ENCODE data around the gene PAX5. TPM values are rescaled to one million over a fixed set of nuclear protein-coding genes. Genes with fewer than 3 reads are reported as not detected.

PAX5 gene
- polyA plus RNA-seq, 4 donors = under 0.01 to 1.1 (median 0.22) TPM; not detected in 1

- Histone ChIP-seq H3K4me3 (ENCODE audit: low read depth in 1 of 3, low read length in 3 of 3) (no peak overlapping the region), H3K9me3 (ENCODE audit: control insufficient read depth in 2 of 2, insufficient read depth in 1 of 2, low read depth in 1 of 2, low read length in 1 of 2) (no peaks in the 10 kb centered on the region), H3K4me1 (ENCODE audit: control insufficient read depth in 3 of 3, insufficient read depth in 2 of 3, low read depth in 1 of 3, low read length in 2 of 3) (no peaks in the 10 kb centered on the region), H3K27ac (ENCODE audit: low read depth in 1 of 3, low read length in 2 of 3) (no peak overlapping the region), H3K27me3 (ENCODE audit: control insufficient read depth in 3 of 3, insufficient read depth in 3 of 3, low read length in 3 of 3) (peaks cover 0 to 79% (median 24%) of the 10 kb centered on the region in 3 donors), H3K36me3 (ENCODE audit: control insufficient read depth in 3 of 3, insufficient read depth in 2 of 3, low read depth in 1 of 3, low read length in 3 of 3) (no peaks in the 10 kb centered on the region)
- DNase-seq (no peak), FAIRE-seq (no peak)
- WGBS, 3 donors = 6 to 14% (median 10%) methylated on average over 54 to 62 of the region's 62 CpGs
Observed at GRCh38 chr9:37002413-37003217, 31.5 kb downstream of the PAX5 start.

- Histone ChIP-seq H3K27me3 (ENCODE audit: control insufficient read depth in 3 of 3, insufficient read depth in 3 of 3, low read length in 3 of 3) (peaks cover 0 to 81% (median 22%) of the 10 kb centered on the region in 3 donors), H3K27ac (ENCODE audit: low read depth in 1 of 3, low read length in 2 of 3) (no peak overlapping the region), H3K9me3 (ENCODE audit: control insufficient read depth in 2 of 2, insufficient read depth in 1 of 2, low read depth in 1 of 2, low read length in 1 of 2) (no peaks in the 10 kb centered on the region), H3K4me3 (ENCODE audit: low read depth in 1 of 3, low read length in 3 of 3) (no peak overlapping the region), H3K4me1 (ENCODE audit: control insufficient read depth in 3 of 3, insufficient read depth in 2 of 3, low read depth in 1 of 3, low read length in 2 of 3) (no peaks in the 10 kb centered on the region), H3K36me3 (ENCODE audit: control insufficient read depth in 3 of 3, insufficient read depth in 2 of 3, low read depth in 1 of 3, low read length in 3 of 3) (no peaks in the 10 kb centered on the region)
- FAIRE-seq = no peak
- WGBS, 3 donors = 49 to 57% (median 53%) methylated on average over 11 of the region's 11 CpGs
- no peak for DNase-seq
Observed at GRCh38 chr9:37002036-37002412, 32.0 kb downstream of the PAX5 start.

GRCh38 chr9:37001459-37001858 lies 32.6 kb downstream of the PAX5 start:
- H3K4me1 ChIP-seq (ENCODE audit: control insufficient read depth in 3 of 3, insufficient read depth in 2 of 3, low read depth in 1 of 3, low read length in 2 of 3) = no peaks in the 10 kb centered on the region
- 71 to 86% (median 78%) methylated on average over 9 of the region's 9 CpGs for WGBS, 3 donors
- no peak overlapping the region for H3K27ac ChIP-seq (ENCODE audit: low read depth in 1 of 3, low read length in 2 of 3)
- peaks cover 0 to 77% (median 22%) of the 10 kb centered on the region in 3 donors for H3K27me3 ChIP-seq (ENCODE audit: control insufficient read depth in 3 of 3, insufficient read depth in 3 of 3, low read length in 3 of 3)
- H3K4me3 ChIP-seq (ENCODE audit: low read depth in 1 of 3, low read length in 3 of 3) = no peak overlapping the region
- no peaks in the 10 kb centered on the region for H3K36me3 ChIP-seq (ENCODE audit: control insufficient read depth in 3 of 3, insufficient read depth in 2 of 3, low read depth in 1 of 3, low read length in 3 of 3)
- no peaks in the 10 kb centered on the region for H3K9me3 ChIP-seq (ENCODE audit: control insufficient read depth in 2 of 2, insufficient read depth in 1 of 2, low read depth in 1 of 2, low read length in 1 of 2)
- no peak for DNase-seq
- no peak for FAIRE-seq

DNA sequence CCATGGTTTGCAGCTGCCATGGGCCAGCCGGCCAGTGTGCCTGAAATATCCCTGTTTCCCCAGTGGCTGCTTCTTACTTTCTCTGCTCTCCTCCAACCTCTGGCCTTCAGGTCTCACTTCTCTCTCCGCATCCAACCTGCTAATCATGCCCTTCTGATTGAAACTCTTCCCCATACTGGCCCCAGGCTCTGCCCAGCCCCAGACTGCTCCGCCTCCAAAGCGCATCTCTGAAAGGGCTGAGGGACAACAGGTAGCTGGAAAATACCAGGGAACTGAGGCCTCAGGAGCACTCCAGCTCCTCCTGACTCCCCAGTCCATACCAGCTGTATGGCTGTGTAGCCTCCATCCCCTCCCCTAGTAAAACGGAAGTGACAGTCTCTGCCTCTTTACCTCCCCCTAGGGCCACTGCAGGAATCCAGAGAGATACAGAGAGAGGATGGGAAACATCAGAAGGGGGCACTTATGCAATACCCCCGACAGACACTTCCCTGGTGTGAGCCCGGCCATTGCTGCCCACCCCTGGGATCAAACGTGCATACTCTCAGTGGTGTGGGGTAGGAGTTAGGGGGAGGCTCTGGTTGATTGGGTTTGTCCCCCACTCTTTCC lies 34.2 kb downstream of the PAX5 start:
- DNase-seq (no peak), FAIRE-seq (no peak)
- H3K4me3 ChIP-seq (ENCODE audit: low read depth in 1 of 3, low read length in 3 of 3) = no peak overlapping the region
- no peaks in the 10 kb centered on the region for H3K36me3 ChIP-seq (ENCODE audit: control insufficient read depth in 3 of 3, insufficient read depth in 2 of 3, low read depth in 1 of 3, low read length in 3 of 3)
- no peaks in the 10 kb centered on the region for H3K9me3 ChIP-seq (ENCODE audit: control insufficient read depth in 2 of 2, insufficient read depth in 1 of 2, low read depth in 1 of 2, low read length in 1 of 2)
- H3K4me1 ChIP-seq (ENCODE audit: control insufficient read depth in 3 of 3, insufficient read depth in 2 of 3, low read depth in 1 of 3, low read length in 2 of 3) = no peaks in the 10 kb centered on the region
- WGBS, 3 donors = 63 to 69% (median 65%) methylated on average over 8 of the region's 8 CpGs
- H3K27ac ChIP-seq (ENCODE audit: low read depth in 1 of 3, low read length in 2 of 3) = no peak overlapping the region
- peaks cover 0 to 65% (median 19%) of the 10 kb centered on the region in 3 donors for H3K27me3 ChIP-seq (ENCODE audit: control insufficient read depth in 3 of 3, insufficient read depth in 3 of 3, low read length in 3 of 3)

DNA sequence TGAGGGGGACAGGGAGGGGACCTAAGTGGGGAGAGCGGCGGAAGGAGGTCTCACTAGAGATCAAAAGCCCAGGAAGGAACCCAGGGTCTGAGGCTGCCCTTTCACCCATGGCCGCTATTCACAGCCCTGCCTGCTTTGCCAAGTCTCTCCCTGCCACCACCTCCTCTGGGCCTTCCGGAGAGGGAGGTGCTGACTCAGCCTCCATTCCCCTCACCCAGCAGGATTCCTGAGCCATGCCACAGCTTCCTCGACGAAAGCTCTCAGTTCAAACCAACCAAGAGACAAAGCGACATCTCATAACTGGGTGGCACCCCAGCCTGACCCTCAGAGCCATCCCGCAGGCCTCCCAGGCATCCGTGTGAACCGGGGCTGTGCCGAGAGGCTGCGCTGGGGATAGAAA lies 36.7 kb downstream of the PAX5 start:
- WGBS, 3 donors = 74 to 91% (median 86%) methylated on average over 12 of the region's 12 CpGs
- H3K36me3 ChIP-seq (ENCODE audit: control insufficient read depth in 3 of 3, insufficient read depth in 2 of 3, low read depth in 1 of 3, low read length in 3 of 3) = no peaks in the 10 kb centered on the region
- no peak overlapping the region for H3K27ac ChIP-seq (ENCODE audit: low read depth in 1 of 3, low read length in 2 of 3)
- no peaks in the 10 kb centered on the region for H3K4me1 ChIP-seq (ENCODE audit: control insufficient read depth in 3 of 3, insufficient read depth in 2 of 3, low read depth in 1 of 3, low read length in 2 of 3)
- H3K9me3 ChIP-seq (ENCODE audit: control insufficient read depth in 2 of 2, insufficient read depth in 1 of 2, low read depth in 1 of 2, low read length in 1 of 2) = no peaks in the 10 kb centered on the region
- no peak overlapping the region for H3K4me3 ChIP-seq (ENCODE audit: low read depth in 1 of 3, low read length in 3 of 3)
- peaks cover 0 to 53% (median 13%) of the 10 kb centered on the region in 3 donors for H3K27me3 ChIP-seq (ENCODE audit: control insufficient read depth in 3 of 3, insufficient read depth in 3 of 3, low read length in 3 of 3)
- no peak for DNase-seq
- FAIRE-seq = no peak

DNA sequence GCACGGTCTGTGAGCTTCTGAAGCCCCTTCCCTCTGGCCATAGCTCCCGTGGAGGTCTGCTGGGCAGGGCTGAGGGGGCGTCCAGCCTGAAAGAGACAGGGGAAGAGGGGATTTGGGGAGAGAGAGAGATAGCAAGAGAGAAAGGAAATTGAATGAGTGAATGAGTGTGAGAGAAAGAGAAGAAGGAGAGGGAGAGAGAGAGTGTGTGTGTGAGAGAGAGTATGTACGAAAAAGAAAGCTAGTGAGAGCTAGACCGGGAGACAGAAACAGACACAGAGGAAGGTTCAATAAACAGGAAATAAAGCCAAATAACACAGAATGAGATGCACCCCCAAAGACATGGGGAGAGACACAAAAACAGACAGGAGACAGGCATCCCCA lies 37.4 kb downstream of the PAX5 start:
- H3K27ac ChIP-seq (ENCODE audit: low read depth in 1 of 3, low read length in 2 of 3) = no peak overlapping the region
- DNase-seq = no peak
- peaks cover 0 to 49% (median 8%) of the 10 kb centered on the region in 3 donors for H3K27me3 ChIP-seq (ENCODE audit: control insufficient read depth in 3 of 3, insufficient read depth in 3 of 3, low read length in 3 of 3)
- H3K9me3 ChIP-seq (ENCODE audit: control insufficient read depth in 2 of 2, insufficient read depth in 1 of 2, low read depth in 1 of 2, low read length in 1 of 2) = peaks cover 0 to under 1% of the 10 kb centered on the region in 2 donors
- H3K4me1 ChIP-seq (ENCODE audit: control insufficient read depth in 3 of 3, insufficient read depth in 2 of 3, low read depth in 1 of 3, low read length in 2 of 3) = no peaks in the 10 kb centered on the region
- no peaks in the 10 kb centered on the region for H3K36me3 ChIP-seq (ENCODE audit: control insufficient read depth in 3 of 3, insufficient read depth in 2 of 3, low read depth in 1 of 3, low read length in 3 of 3)
- no peak overlapping the region for H3K4me3 ChIP-seq (ENCODE audit: low read depth in 1 of 3, low read length in 3 of 3)
- no peak for FAIRE-seq
- 62 to 79% (median 67%) methylated on average over 5 of the region's 5 CpGs for WGBS, 3 donors

GRCh38 chr9:36995927-36996705 lies 38.0 kb downstream of the PAX5 start:
- 5 to 21% (median 16%) methylated on average over 16 of the region's 16 CpGs for whole genome bisulfite sequencing, 3 donors
- DNase-seq (peak; percentile 67 to 73), FAIRE-seq (no peak)
- Histone ChIP-seq H3K4me1 (ENCODE audit: control insufficient read depth in 3 of 3, insufficient read depth in 2 of 3, low read depth in 1 of 3, low read length in 2 of 3) (no peaks in the 10 kb centered on the region), H3K9me3 (ENCODE audit: control insufficient read depth in 2 of 2, insufficient read depth in 1 of 2, low read depth in 1 of 2, low read length in 1 of 2) (peaks cover 2 to 6% of the 10 kb centered on the region in 2 donors), H3K27ac (ENCODE audit: low read depth in 1 of 3, low read length in 2 of 3) (no peak overlapping the region), H3K36me3 (ENCODE audit: control insufficient read depth in 3 of 3, insufficient read depth in 2 of 3, low read depth in 1 of 3, low read length in 3 of 3) (no peaks in the 10 kb centered on the region), H3K4me3 (ENCODE audit: low read depth in 1 of 3, low read length in 3 of 3) (peak overlapping the region in 1 of 3 donors; percentile 12), H3K27me3 (ENCODE audit: control insufficient read depth in 3 of 3, insufficient read depth in 3 of 3, low read length in 3 of 3) (peaks cover 0 to 49% (median 13%) of the 10 kb centered on the region in 3 donors)

GRCh38 chr9:36993933-36994764 lies 39.9 kb downstream of the PAX5 start:
- H3K36me3 ChIP-seq (ENCODE audit: control insufficient read depth in 3 of 3, insufficient read depth in 2 of 3, low read depth in 1 of 3, low read length in 3 of 3) = no peaks in the 10 kb centered on the region
- peaks cover 0 to 46% (median 17%) of the 10 kb centered on the region in 3 donors for H3K27me3 ChIP-seq (ENCODE audit: control insufficient read depth in 3 of 3, insufficient read depth in 3 of 3, low read length in 3 of 3)
- no peak for DNase-seq
- H3K27ac ChIP-seq (ENCODE audit: low read depth in 1 of 3, low read length in 2 of 3) = no peak overlapping the region
- no peaks in the 10 kb centered on the region for H3K4me1 ChIP-seq (ENCODE audit: control insufficient read depth in 3 of 3, insufficient read depth in 2 of 3, low read depth in 1 of 3, low read length in 2 of 3)
- no peak overlapping the region for H3K4me3 ChIP-seq (ENCODE audit: low read depth in 1 of 3, low read length in 3 of 3)
- FAIRE-seq = no peak
- H3K9me3 ChIP-seq (ENCODE audit: control insufficient read depth in 2 of 2, insufficient read depth in 1 of 2, low read depth in 1 of 2, low read length in 1 of 2) = peaks cover 2 to 17% of the 10 kb centered on the region in 2 donors
- WGBS, 3 donors = 71 to 80% (median 76%) methylated on average over 19 of the region's 19 CpGs
